ENCODE results near the gene MTMR3.

Gene MTMR3

DNA sequence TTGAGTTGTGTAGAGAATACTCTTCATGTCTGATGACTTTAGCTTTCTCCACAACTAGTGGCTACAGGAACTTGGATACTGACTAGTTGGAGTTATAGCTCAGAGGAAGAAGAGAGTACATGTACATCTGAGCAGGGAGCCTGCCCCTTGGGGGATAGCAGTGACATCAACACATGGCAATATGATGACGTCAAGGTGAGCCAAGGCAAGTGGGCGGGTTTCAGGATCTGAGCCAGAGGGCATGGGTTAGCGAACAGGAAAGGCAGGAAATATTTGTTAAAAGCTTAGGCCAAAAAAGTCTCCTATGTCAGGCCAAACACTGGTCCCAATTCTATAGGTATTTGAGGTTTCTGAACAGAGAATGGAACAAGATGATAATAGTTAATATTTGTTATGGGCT is 155.2 kb downstream of the MTMR3 start:
- no peaks in the 10 kb centered on the region for H3K9me3 ChIP-seq
- H3K4me1 ChIP-seq (ENCODE audit: control insufficient read depth in 1 of 2, insufficient read depth in 1 of 2, low read depth in 1 of 2, low read length in 1 of 2) = peaks cover 10 to 12% of the 10 kb centered on the region in 2 experiments
- no peak overlapping the region for H3K4me3 ChIP-seq (ENCODE audit: low read depth in 1 of 2, low read length in 1 of 2)
- H3K36me3 ChIP-seq = peaks cover 40% of the 10 kb centered on the region
- no peaks in the 10 kb centered on the region for H3K27me3 ChIP-seq
- no peak overlapping the region for H3K27ac ChIP-seq
- TF ChIP-seq, protein P1, sequence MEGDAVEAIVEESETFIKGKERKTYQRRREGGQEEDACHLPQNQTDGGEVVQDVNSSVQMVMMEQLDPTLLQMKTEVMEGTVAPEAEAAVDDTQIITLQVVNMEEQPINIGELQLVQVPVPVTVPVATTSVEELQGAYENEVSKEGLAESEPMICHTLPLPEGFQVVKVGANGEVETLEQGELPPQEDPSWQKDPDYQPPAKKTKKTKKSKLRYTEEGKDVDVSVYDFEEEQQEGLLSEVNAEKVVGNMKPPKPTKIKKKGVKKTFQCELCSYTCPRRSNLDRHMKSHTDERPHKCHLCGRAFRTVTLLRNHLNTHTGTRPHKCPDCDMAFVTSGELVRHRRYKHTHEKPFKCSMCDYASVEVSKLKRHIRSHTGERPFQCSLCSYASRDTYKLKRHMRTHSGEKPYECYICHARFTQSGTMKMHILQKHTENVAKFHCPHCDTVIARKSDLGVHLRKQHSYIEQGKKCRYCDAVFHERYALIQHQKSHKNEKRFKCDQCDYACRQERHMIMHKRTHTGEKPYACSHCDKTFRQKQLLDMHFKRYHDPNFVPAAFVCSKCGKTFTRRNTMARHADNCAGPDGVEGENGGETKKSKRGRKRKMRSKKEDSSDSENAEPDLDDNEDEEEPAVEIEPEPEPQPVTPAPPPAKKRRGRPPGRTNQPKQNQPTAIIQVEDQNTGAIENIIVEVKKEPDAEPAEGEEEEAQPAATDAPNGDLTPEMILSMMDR (IDR thresholded peaks at IDR 0.05) = no peak

DNA sequence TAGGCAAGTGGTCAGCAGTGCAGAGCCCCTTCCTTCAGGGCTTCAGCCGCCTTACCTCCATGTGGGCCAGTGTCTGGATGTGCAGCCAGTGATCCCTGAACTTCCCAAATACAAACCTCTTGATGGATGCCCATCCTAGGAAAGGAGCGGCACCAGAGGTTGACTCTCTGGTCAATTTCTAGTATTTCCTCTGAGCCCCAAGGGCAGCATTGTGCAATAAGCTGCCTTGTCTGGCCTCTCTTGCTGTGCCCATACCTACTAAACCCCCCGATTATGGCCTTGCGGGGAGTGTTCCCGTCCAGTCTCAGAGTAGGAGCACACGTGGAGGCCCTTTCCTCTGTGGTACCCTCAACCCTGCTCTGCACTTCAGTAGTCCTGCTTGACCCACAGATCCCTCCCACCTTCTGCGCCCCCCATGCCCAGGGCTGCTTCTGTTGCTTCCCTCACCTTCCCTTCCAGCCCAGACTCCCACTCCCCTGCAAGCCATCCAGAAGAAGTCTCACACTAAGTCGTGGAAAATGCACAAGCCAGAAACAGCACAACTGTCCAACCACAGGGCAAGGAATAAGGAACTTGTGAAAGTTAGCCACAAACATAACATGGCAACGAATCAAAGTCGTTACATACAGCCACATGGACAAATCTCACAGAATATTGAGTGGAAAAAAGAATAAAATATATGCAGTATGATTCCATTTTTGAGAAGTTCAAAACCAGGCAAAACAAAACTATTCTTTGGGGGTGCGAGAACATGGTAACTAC is 157.7 kb downstream of the MTMR3 start:
- TF ChIP-seq, protein P1 (IDR thresholded peaks at IDR 0.05) = no peak
- H3K36me3 ChIP-seq = peaks cover 19% of the 10 kb centered on the region
- H3K27ac ChIP-seq = peak overlapping the region; percentile 20
- no peaks in the 10 kb centered on the region for H3K9me3 ChIP-seq
- peaks cover 10 to 12% of the 10 kb centered on the region in 2 experiments for H3K4me1 ChIP-seq (ENCODE audit: control insufficient read depth in 1 of 2, insufficient read depth in 1 of 2, low read depth in 1 of 2, low read length in 1 of 2)
- no peak overlapping the region for H3K4me3 ChIP-seq (ENCODE audit: low read depth in 1 of 2, low read length in 1 of 2)
- no peaks in the 10 kb centered on the region for H3K27me3 ChIP-seq

DNA sequence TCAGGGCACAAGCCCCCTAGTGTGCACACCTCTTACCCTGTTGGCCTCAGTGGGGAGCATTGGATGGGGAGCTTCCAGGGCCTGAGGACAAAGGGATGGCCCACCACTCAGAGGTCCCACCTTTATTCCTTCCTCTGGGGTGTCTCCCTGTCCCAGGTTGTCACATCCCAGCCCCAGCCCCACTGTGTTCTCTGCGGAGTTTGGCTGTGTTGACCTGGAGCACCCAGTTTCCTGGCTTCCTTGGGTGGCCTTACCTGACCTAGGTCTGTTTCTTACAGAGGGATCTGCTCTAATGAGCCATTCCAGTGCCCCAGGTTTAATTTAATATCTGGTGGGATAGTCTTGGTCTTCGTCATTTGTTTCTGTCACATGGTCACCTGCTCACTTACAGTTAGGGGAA is 158.5 kb downstream of the MTMR3 start:
- H3K36me3 ChIP-seq = peaks cover 11% of the 10 kb centered on the region
- H3K27ac ChIP-seq = no peak overlapping the region
- TF ChIP-seq, protein P1 (IDR thresholded peaks at IDR 0.05) = no peak
- H3K9me3 ChIP-seq = no peaks in the 10 kb centered on the region
- H3K4me1 ChIP-seq (ENCODE audit: control insufficient read depth in 1 of 2, insufficient read depth in 1 of 2, low read depth in 1 of 2, low read length in 1 of 2) = peaks cover 10 to 12% of the 10 kb centered on the region in 2 experiments
- no peak overlapping the region for H3K4me3 ChIP-seq (ENCODE audit: low read depth in 1 of 2, low read length in 1 of 2)
- no peaks in the 10 kb centered on the region for H3K27me3 ChIP-seq

DNA sequence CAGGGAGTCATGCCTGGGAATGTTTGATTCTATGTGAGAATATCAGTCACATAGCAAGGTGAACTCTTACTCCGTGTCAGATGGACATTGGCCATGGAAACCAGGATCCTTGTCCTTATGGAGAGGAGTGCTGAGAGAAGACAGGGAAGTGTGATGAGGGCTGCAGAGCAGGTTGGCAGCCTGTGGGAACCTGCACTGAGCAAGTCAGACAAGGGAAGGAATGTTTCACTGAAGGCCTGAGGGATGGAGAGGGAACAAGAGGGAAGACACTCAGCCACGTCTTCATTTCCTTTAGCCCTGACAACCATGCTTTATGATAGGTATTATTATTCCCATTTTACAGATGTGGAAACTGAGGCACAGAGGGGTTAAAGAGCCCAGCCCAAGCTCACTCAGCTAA is 158.9 kb downstream of the MTMR3 start:
- Histone ChIP-seq H3K36me3 (peaks cover 7% of the 10 kb centered on the region), H3K9me3 (no peaks in the 10 kb centered on the region), H3K4me1 (ENCODE audit: control insufficient read depth in 1 of 2, insufficient read depth in 1 of 2, low read depth in 1 of 2, low read length in 1 of 2) (peaks cover 10 to 12% of the 10 kb centered on the region in 2 experiments), H3K27me3 (no peaks in the 10 kb centered on the region), H3K4me3 (ENCODE audit: low read depth in 1 of 2, low read length in 1 of 2) (no peak overlapping the region), H3K27ac (no peak overlapping the region)
- TF ChIP-seq, protein P1 (IDR thresholded peaks at IDR 0.05) = no peak

DNA sequence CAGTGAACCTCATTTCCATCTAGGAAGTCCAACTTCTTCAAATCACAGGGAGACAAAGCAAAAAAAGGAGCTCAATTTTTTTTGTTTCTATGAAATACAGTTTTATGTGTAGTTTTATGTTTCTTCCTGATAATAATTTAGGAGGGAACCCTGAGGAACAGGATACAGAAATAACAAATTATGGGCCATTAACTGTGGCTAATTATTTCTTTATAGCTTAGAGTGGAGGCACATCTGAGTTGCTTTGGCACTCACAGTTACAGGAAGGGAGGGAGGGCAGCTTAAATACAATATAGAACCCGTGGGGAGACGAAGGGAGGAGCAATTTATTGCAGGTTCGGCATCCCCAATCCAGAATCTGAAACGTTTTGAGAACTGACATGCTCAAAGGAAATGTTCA is 160.2 kb downstream of the MTMR3 start:
- Histone ChIP-seq H3K9me3 (no peaks in the 10 kb centered on the region), H3K36me3 (peaks cover 7% of the 10 kb centered on the region), H3K4me3 (ENCODE audit: low read depth in 1 of 2, low read length in 1 of 2) (no peak overlapping the region), H3K27ac (no peak overlapping the region), H3K27me3 (no peaks in the 10 kb centered on the region), H3K4me1 (ENCODE audit: control insufficient read depth in 1 of 2, insufficient read depth in 1 of 2, low read depth in 1 of 2, low read length in 1 of 2) (peaks cover 10 to 12% of the 10 kb centered on the region in 2 experiments)
- TF ChIP-seq, protein P1 (IDR thresholded peaks at IDR 0.05) = no peak
